SIG-M5 treated with dmso at 0.1 percent for 504 hours (cell line): Measurements from ENCODE around the gene AGRN.
"Not testable (repeated sequence)": the region's sequence is repeated elsewhere in the genome, so short reads cannot be mapped to it uniquely, and the experiment has no call there.

Experiments
- DNase-seq: peaks from one replicate; lab custom pipeline; 2025; ENCODE audit not compliant: unreplicated experiment; lab: John Stamatoyannopoulos, UW

AGRN gene

GRCh38 chr1:1075148-1075935, 55.4 kb downstream of the AGRN start:
- no peak for DNase-seq

- DNase-seq, result not testable (repeated sequence)
These were observed 57.5 kb downstream of the AGRN start for GRCh38 chr1:1077396-1077795.

- peak; percentile 63 for DNase-seq
These were observed 59.6 kb downstream of the AGRN start for GRCh38 chr1:1079408-1080121.

GRCh38 chr1:1080122-1080757, 60.3 kb downstream of the AGRN start:
- no peak for DNase-seq

- DNase-seq, result no peak
These were observed 61.0 kb downstream of the AGRN start for GRCh38 chr1:1080951-1081310.

- DNase-seq, result no peak
These were observed 61.7 kb downstream of the AGRN start for GRCh38 chr1:1081311-1082238.

- no peak for DNase-seq
These were observed 62.4 kb downstream of the AGRN start for GRCh38 chr1:1082239-1082775.

GRCh38 chr1:1082776-1083415, 63.0 kb downstream of the AGRN start:
- no peak for DNase-seq

GRCh38 chr1:1083416-1084371, 63.8 kb downstream of the AGRN start:
- no peak for DNase-seq

GRCh38 chr1:1084372-1085170, 64.7 kb downstream of the AGRN start:
- no peak for DNase-seq

- no peak for DNase-seq
These were observed 65.4 kb downstream of the AGRN start for GRCh38 chr1:1085171-1085841.

- no peak for DNase-seq
These were observed 66.3 kb downstream of the AGRN start for GRCh38 chr1:1085911-1086841.

- no peak for DNase-seq
These were observed 67.0 kb downstream of the AGRN start for GRCh38 chr1:1086911-1087341.

GRCh38 chr1:1087351-1088028, 67.6 kb downstream of the AGRN start:
- DNase-seq, result no peak

GRCh38 chr1:1088029-1088800, 68.3 kb downstream of the AGRN start:
- no peak for DNase-seq
